GM23338 (cell line): Measurements from ENCODE around the gene LOXL3. TPM values are rescaled to one million over a fixed set of nuclear protein-coding genes. Genes with fewer than 3 reads are reported as not detected.

ENCODE experiments used
- ATAC-seq: fragments of 200-7000 bp; cut with Tn5 transposase; 3 replicates; pipeline ENCODE4 v1.9.1; 2020
- DNase-seq: peaks from one replicate; pipeline ENCODE4 v3.0.0-alpha.2; 2015; ENCODE audit warnings: low spot score
- H2AFZ ChIP-seq: fragments of 200-600 bp; sonication (generic); 2 replicates; pipeline ENCODE4 v1.8.0; 2016; ENCODE audit warnings: antibody characterized with exemption, mild to moderate bottlenecking, moderate library complexity
- H3F3A ChIP-seq: fragments of 200-600 bp; sonication (generic); replicated peaks from 2 replicates; pipeline ENCODE4 v1.8.0; 2017; ENCODE audit warnings: antibody characterized with exemption, mixed run types, low read depth
- H3K27ac ChIP-seq: fragments of 200-600 bp; sonication (generic); 2 replicates; pipeline ENCODE4 v1.6.1; 2016; ENCODE audit warnings: low read depth
- H3K27me3 ChIP-seq: fragments of 200-600 bp; sonication (generic); 2 replicates; pipeline ENCODE4 v1.8.0; 2016; ENCODE audit warnings: mild to moderate bottlenecking, mixed run types, moderate library complexity; ENCODE audit not compliant: insufficient read depth
- H3K36me3 ChIP-seq: fragments of 200-600 bp; sonication (generic); 2 replicates; pipeline ENCODE4 v1.8.0; 2016; ENCODE audit warnings: mild to moderate bottlenecking; ENCODE audit not compliant: insufficient read depth
- H3K4me1 ChIP-seq: fragments of 200-600 bp; sonication (generic); 2 replicates; pipeline ENCODE4 v1.8.0; 2016; ENCODE audit warnings: mild to moderate bottlenecking, moderate library complexity; ENCODE audit not compliant: insufficient read depth
- H3K4me2 ChIP-seq: fragments of 200-600 bp; sonication (generic); 2 replicates; pipeline ENCODE4 v1.7.1; 2017; ENCODE audit warnings: mixed run types
- H3K4me3 ChIP-seq: fragments of 200-600 bp; sonication (generic); 2 replicates; pipeline ENCODE4 v1.6.1; 2016; ENCODE audit warnings: mixed run types
- H3K79me2 ChIP-seq: fragments of 200-600 bp; sonication (generic); replicated peaks from 2 replicates; pipeline ENCODE4 v1.8.0; 2017; ENCODE audit warnings: mild to moderate bottlenecking; ENCODE audit not compliant: insufficient read depth
- H3K9me2 ChIP-seq: fragments of 200-600 bp; sonication (generic); 2 replicates; pipeline ENCODE4 v1.8.0; 2017; ENCODE audit not compliant: insufficient read depth
- H4K20me1 ChIP-seq: fragments of 200-600 bp; sonication (generic); replicated peaks from 2 replicates; pipeline ENCODE4 v1.8.0; 2017; ENCODE audit warnings: mild to moderate bottlenecking; ENCODE audit not compliant: insufficient read depth
- H3K27ac Mint-ChIP-seq: 2 replicates; pipeline ENCODE4 v1.8.0; 2020; ENCODE audit warnings: inconsistent platforms, mild to moderate bottlenecking, moderate library complexity, mixed read lengths
- H3K27me3 Mint-ChIP-seq: 3 replicates; pipeline ENCODE4 v1.8.0; 2022; ENCODE audit warnings: low read depth, mild to moderate bottlenecking, moderate library complexity, mixed read lengths, inconsistent platforms; ENCODE audit not compliant: insufficient read depth, poor library complexity
- H3K36me3 Mint-ChIP-seq: 3 replicates; pipeline ENCODE4 v1.8.0; 2021; ENCODE audit warnings: low read depth, mild to moderate bottlenecking, inconsistent platforms, moderate library complexity, mixed read lengths
- H3K4me1 Mint-ChIP-seq: 3 replicates; pipeline ENCODE4 v1.8.0; 2020; ENCODE audit warnings: mild to moderate bottlenecking, inconsistent platforms, mixed read lengths
- H3K4me3 Mint-ChIP-seq: 3 replicates; pipeline ENCODE4 v1.8.0; 2021; ENCODE audit warnings: moderate library complexity, mild to moderate bottlenecking, inconsistent platforms, mixed read lengths
- H3K9me3 Mint-ChIP-seq: 3 replicates; pipeline ENCODE4 v1.8.0; 2020; ENCODE audit warnings: moderate library complexity, mild to moderate bottlenecking, inconsistent platforms, mixed read lengths
- ETS1 ChIP-seq: IDR thresholded peaks from 2 replicates; pipeline ENCODE4 v1.6.1; 2016; ENCODE audit warnings: antibody characterized with exemption
- EZH2 ChIP-seq: fragments of 200-600 bp; sonication (generic); IDR thresholded peaks from one replicate; pipeline ENCODE4 v1.8.0; 2017; ENCODE audit warnings: antibody characterized with exemption, mild to moderate bottlenecking, low read depth; ENCODE audit not compliant: unreplicated experiment
- EZH2phosphoT487 ChIP-seq: fragments of 200-600 bp; sonication (generic); IDR thresholded peaks from one replicate; pipeline ENCODE4 v1.8.1; 2018; ENCODE audit warnings: antibody characterized with exemption; ENCODE audit not compliant: unreplicated experiment
- JUNB ChIP-seq: IDR thresholded peaks from one replicate; pipeline ENCODE4 v1.6.1; 2016; ENCODE audit warnings: antibody characterized with exemption; ENCODE audit not compliant: unreplicated experiment
- NANOG ChIP-seq: IDR thresholded peaks from 2 replicates; pipeline ENCODE4 v1.6.1; 2016; ENCODE audit warnings: antibody characterized with exemption, borderline replicate concordance
- POLR2AphosphoS5 ChIP-seq: IDR thresholded peaks from 2 replicates; pipeline ENCODE4 v1.6.1; 2016; ENCODE audit warnings: antibody characterized with exemption, low read depth
- REST ChIP-seq: IDR thresholded peaks from one replicate; pipeline ENCODE4 v1.6.1; 2018; ENCODE audit warnings: antibody characterized with exemption; ENCODE audit not compliant: unreplicated experiment
- ZNF114 ChIP-seq: fragments of 250-450 bp; sonication (Bioruptor Pico); IDR thresholded peaks from 2 replicates; pipeline ENCODE4 v1.5.0; 2020; ENCODE audit warnings: mild to moderate bottlenecking, moderate library complexity
- ZNF331 ChIP-seq: fragments of 250-450 bp; sonication (Bioruptor Pico); IDR thresholded peaks from 2 replicates; pipeline ENCODE4 v1.5.0; 2020; ENCODE audit warnings: low read depth, mild to moderate bottlenecking, moderate library complexity
- ZNF462 ChIP-seq: fragments of 250-450 bp; sonication (Bioruptor Pico); IDR thresholded peaks from 2 replicates; pipeline ENCODE4 v1.5.0; 2020; ENCODE audit warnings: mild to moderate bottlenecking, moderate library complexity
- polyA plus RNA-seq: library from polyadenylated mRNA; unstranded; fragments of >200 nt; fragmentation: Nextera tagmentation; extraction: Ambion mirVana; gene quantifications from 2 replicates; pipeline ENCODE4 v1.2.1, GENCODE V29; 2016
- total RNA-seq: library from RNA; depleted of rRNA; stranded (reverse); fragments of >200 nt; shearing (Covaris generic); gene quantifications from 2 replicates; pipeline ENCODE4 v1.2.3, GENCODE V29; 2014

Gene LOXL3
- total and polyA plus RNA-seq, 2 experiments from 2014 or later = 4.7 to 14.9 TPM

GRCh38 chr2:74581463-74581862 lies 27.7 kb upstream of the LOXL3 start:
- no peaks in the 10 kb centered on the region for H3K27me3 ChIP-seq
- no peak overlapping the region for H2AFZ ChIP-seq
- peaks cover 6% of the 10 kb centered on the region for H3K4me1 ChIP-seq
- H3K27ac Mint-ChIP-seq = no peak overlapping the region
- no peaks in the 10 kb centered on the region for H3K36me3 Mint-ChIP-seq
- TF ChIP-seq EZH2phosphoT487 (no peak), JUNB (no peak), ETS1 (no peak), EZH2 (no peak), ZNF462 (no peak), NANOG (no peak), POLR2AphosphoS5 (no peak), ZNF114 (CRISPR knock-in tag) (no peak), ZNF331 (no peak), REST (no peak)
- no peaks in the 10 kb centered on the region for H3F3A ChIP-seq
- H3K4me3 ChIP-seq = no peak overlapping the region
- H3K4me3 Mint-ChIP-seq = no peak overlapping the region
- ATAC-seq (no peak), DNase-seq (no peak)
- H3K27me3 Mint-ChIP-seq = peaks cover 4% of the 10 kb centered on the region
- H3K79me2 ChIP-seq = no peaks in the 10 kb centered on the region
- no peak overlapping the region for H3K27ac ChIP-seq
- H3K36me3 ChIP-seq = no peaks in the 10 kb centered on the region
- no peaks in the 10 kb centered on the region for H4K20me1 ChIP-seq
- H3K4me2 ChIP-seq = no peak overlapping the region
- peaks cover 16% of the 10 kb centered on the region for H3K4me1 Mint-ChIP-seq
- H3K9me2 ChIP-seq = no peaks in the 10 kb centered on the region
- H3K9me3 Mint-ChIP-seq = no peaks in the 10 kb centered on the region
